HepG2 (cell line): ENCODE results near the gene NFATC3. TPM values are rescaled to one million over a fixed set of nuclear protein-coding genes. Genes with fewer than 3 reads are reported as not detected.
A peak's percentile ranks its signal among the peaks of the same experiment; 100 is the strongest.

Source experiments
- ARID2 ChIP-seq: sonication (generic); formaldehyde crosslinking; IDR thresholded peaks from 2 replicates; pipeline ENCODE4 v1.8.1; 2022; ENCODE audit warnings: mild to moderate bottlenecking, missing genetic modification reagents, borderline replicate concordance
- HNF4G ChIP-seq, 2 experiments: sonication (generic) in 1 of 2; formaldehyde crosslinking in 1 of 2; IDR thresholded peaks; 2 replicates each; pipeline versions ENCODE4 v1.4.0 to v1.6.1; 2011 to 2020; ENCODE audit warnings: borderline replicate concordance in 2 of 2, low read depth in 2 of 2, mild to moderate bottlenecking in 2 of 2, low read length in 1 of 2, missing genetic modification reagents in 1 of 2, moderate library complexity in 1 of 2
- NCOA1 ChIP-seq: sonication (generic); formaldehyde crosslinking; IDR thresholded peaks from 2 replicates; pipeline ENCODE4 v1.9.0; 2021; ENCODE audit warnings: missing genetic modification reagents
- PHF8 ChIP-seq: sonication (generic); formaldehyde crosslinking; IDR thresholded peaks from 2 replicates; pipeline ENCODE4 v1.5.0; 2020; ENCODE audit warnings: missing genetic modification reagents
- RNF2 ChIP-seq: fragments of 450-650 bp; conservative IDR thresholded peaks from 2 replicates; pipeline ENCODE4 v1.6.1; 2016; ENCODE audit warnings: low read depth
- SOX6 ChIP-seq, 2 experiments: fragments of 450-650 bp in 1 of 2; sonication (generic) in 1 of 2; formaldehyde crosslinking in 1 of 2; IDR thresholded peaks; 2 replicates each; pipeline versions ENCODE4 v1.4.0 to v1.6.1; 2017 to 2020; ENCODE audit warnings: antibody characterized with exemption in 1 of 2, mild to moderate bottlenecking in 1 of 2, missing genetic modification reagents in 1 of 2
- SSRP1 ChIP-seq: IDR thresholded peaks from 2 replicates; pipeline ENCODE4 v1.6.1; 2016; ENCODE audit warnings: control low read depth
- ZNF44 ChIP-seq: sonication (generic); formaldehyde crosslinking; IDR thresholded peaks from 2 replicates; pipeline ENCODE4 v1.5.1; 2020; ENCODE audit warnings: mild to moderate bottlenecking, missing genetic modification reagents
- ZNF572 ChIP-seq: sonication (generic); formaldehyde crosslinking; IDR thresholded peaks from 2 replicates; pipeline ENCODE4 v1.5.1; 2020; ENCODE audit warnings: mild to moderate bottlenecking, missing genetic modification reagents
- polyA plus RNA-seq, 8 experiments: library from polyadenylated mRNA; depleted of rRNA in 3 of 8; stranded (reverse) in 7 of 8; unstranded in 1 of 8; fragments of >200 nt; fragmentation: Illumina TruSeq in 4 of 8; extraction: Trizol in 4 of 8; gene quantifications; 2 replicates each; pipeline versions ENCODE4 v1.2.1 to v1.2.3, GENCODE V29; 2011 to 2016; ENCODE audit warnings: low read depth in 4 of 8, missing spikeins in 1 of 8, mixed read lengths in 1 of 8; ENCODE audit not compliant: insufficient read depth in 1 of 8
- total RNA-seq, 5 experiments: library from RNA; depleted of rRNA; stranded (reverse); fragments of >200 nt; fragmentation: Illumina TruSeq; extraction: Trizol; gene quantifications; 2 replicates each; pipeline ENCODE4 v1.2.3, GENCODE V29; 2016; ENCODE audit warnings: low read depth in 1 of 5
- TF ChIP-seq, protein P1 (sequence below): sonication (generic); formaldehyde crosslinking; conservative IDR thresholded peaks from 2 replicates; pipeline ENCODE4 v1.4.0; 2020; ENCODE audit warnings: mild to moderate bottlenecking, missing genetic modification reagents, moderate library complexity
- TF ChIP-seq, protein P2 (sequence below): sonication (generic); formaldehyde crosslinking; IDR thresholded peaks from 2 replicates; pipeline ENCODE4 v1.4.0; 2020; ENCODE audit warnings: mild to moderate bottlenecking, missing genetic modification reagents
- TF ChIP-seq, protein P3 (sequence below): IDR thresholded peaks from 2 replicates; pipeline ENCODE4 v1.6.1; 2016; ENCODE audit warnings: low read depth
- TF ChIP-seq, protein P4 (sequence below): sonication (generic); formaldehyde crosslinking; IDR thresholded peaks from 2 replicates; pipeline ENCODE4 v1.8.0; 2022; ENCODE audit warnings: mild to moderate bottlenecking, missing genetic modification reagents

Gene NFATC3
- total and polyA plus RNA-seq, 2 of the 13 experiments (the other 11 are each of a cell fraction or from before 2014, with no cell fraction given), result 52.6 to 62.7 TPM

DNA sequence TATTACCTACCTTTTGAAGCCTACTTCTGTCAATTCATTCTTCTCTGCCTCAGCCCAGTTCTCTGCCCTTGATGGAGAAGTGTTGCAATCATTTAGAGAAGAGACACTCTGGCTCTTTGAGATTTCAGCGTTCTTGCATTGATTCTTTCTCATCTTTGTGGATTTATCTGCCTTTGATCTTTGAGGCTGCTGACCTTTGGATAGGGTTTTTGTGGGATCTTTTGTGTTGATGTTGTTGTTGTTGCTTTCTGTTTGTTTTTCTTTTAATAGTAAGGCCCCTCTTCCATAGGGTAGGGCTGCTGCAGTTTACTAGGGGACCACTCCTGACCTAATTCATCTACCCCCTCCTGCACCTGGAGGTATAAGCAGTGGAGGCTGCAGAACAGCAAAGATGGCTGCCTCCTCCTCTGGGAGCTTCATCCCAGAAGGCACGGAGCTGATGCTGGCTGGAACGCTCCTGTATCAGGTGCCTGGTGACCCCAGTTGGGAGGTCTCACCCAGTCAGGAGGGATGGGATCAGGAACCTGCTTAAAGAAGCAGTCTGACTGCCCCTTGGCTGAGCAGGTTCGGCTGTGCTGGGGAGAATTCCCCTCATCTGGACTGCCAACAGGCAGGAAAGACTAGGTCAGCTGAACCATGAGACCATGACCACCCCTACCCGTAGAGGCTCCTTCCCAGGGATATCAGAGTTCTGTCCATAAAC, 28.0 kb downstream of the NFATC3 start (continued):
- TF ChIP-seq, protein P1, sequence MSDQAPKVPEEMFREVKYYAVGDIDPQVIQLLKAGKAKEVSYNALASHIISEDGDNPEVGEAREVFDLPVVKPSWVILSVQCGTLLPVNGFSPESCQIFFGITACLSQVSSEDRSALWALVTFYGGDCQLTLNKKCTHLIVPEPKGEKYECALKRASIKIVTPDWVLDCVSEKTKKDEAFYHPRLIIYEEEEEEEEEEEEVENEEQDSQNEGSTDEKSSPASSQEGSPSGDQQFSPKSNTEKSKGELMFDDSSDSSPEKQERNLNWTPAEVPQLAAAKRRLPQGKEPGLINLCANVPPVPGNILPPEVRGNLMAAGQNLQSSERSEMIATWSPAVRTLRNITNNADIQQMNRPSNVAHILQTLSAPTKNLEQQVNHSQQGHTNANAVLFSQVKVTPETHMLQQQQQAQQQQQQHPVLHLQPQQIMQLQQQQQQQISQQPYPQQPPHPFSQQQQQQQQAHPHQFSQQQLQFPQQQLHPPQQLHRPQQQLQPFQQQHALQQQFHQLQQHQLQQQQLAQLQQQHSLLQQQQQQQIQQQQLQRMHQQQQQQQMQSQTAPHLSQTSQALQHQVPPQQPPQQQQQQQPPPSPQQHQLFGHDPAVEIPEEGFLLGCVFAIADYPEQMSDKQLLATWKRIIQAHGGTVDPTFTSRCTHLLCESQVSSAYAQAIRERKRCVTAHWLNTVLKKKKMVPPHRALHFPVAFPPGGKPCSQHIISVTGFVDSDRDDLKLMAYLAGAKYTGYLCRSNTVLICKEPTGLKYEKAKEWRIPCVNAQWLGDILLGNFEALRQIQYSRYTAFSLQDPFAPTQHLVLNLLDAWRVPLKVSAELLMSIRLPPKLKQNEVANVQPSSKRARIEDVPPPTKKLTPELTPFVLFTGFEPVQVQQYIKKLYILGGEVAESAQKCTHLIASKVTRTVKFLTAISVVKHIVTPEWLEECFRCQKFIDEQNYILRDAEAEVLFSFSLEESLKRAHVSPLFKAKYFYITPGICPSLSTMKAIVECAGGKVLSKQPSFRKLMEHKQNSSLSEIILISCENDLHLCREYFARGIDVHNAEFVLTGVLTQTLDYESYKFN (CRISPR knock-in tag), result peak; percentile 99
- TF ChIP-seq NCOA1 (no peak), ZNF44 (CRISPR knock-in tag) (no peak), HNF4G (IDR thresholded peaks at IDR 0.05; ENCODE audit: borderline replicate concordance, low read depth, low read length) (peak; percentile 91), HNF4G (CRISPR knock-in tag; IDR thresholded peaks at IDR 0.05; ENCODE audit: borderline replicate concordance, low read depth) (peak; percentile 85; the same call in 1 of the 2 replicates), RNF2 (no peak), ARID2 (peak; percentile 74; the same call in 1 of the 2 replicates), ZNF572 (CRISPR knock-in tag) (no peak; the same call in 1 of the 2 replicates), PHF8 (CRISPR knock-in tag) (no peak), SOX6 (IDR thresholded peaks at IDR 0.05) (no peak), SOX6 (CRISPR knock-in tag; IDR thresholded peaks at IDR 0.05) (peak; percentile 98), SSRP1 (CRISPR knock-in tag) (peak; percentile 89; the same call in 1 of the 2 replicates)
- TF ChIP-seq, protein P2, sequence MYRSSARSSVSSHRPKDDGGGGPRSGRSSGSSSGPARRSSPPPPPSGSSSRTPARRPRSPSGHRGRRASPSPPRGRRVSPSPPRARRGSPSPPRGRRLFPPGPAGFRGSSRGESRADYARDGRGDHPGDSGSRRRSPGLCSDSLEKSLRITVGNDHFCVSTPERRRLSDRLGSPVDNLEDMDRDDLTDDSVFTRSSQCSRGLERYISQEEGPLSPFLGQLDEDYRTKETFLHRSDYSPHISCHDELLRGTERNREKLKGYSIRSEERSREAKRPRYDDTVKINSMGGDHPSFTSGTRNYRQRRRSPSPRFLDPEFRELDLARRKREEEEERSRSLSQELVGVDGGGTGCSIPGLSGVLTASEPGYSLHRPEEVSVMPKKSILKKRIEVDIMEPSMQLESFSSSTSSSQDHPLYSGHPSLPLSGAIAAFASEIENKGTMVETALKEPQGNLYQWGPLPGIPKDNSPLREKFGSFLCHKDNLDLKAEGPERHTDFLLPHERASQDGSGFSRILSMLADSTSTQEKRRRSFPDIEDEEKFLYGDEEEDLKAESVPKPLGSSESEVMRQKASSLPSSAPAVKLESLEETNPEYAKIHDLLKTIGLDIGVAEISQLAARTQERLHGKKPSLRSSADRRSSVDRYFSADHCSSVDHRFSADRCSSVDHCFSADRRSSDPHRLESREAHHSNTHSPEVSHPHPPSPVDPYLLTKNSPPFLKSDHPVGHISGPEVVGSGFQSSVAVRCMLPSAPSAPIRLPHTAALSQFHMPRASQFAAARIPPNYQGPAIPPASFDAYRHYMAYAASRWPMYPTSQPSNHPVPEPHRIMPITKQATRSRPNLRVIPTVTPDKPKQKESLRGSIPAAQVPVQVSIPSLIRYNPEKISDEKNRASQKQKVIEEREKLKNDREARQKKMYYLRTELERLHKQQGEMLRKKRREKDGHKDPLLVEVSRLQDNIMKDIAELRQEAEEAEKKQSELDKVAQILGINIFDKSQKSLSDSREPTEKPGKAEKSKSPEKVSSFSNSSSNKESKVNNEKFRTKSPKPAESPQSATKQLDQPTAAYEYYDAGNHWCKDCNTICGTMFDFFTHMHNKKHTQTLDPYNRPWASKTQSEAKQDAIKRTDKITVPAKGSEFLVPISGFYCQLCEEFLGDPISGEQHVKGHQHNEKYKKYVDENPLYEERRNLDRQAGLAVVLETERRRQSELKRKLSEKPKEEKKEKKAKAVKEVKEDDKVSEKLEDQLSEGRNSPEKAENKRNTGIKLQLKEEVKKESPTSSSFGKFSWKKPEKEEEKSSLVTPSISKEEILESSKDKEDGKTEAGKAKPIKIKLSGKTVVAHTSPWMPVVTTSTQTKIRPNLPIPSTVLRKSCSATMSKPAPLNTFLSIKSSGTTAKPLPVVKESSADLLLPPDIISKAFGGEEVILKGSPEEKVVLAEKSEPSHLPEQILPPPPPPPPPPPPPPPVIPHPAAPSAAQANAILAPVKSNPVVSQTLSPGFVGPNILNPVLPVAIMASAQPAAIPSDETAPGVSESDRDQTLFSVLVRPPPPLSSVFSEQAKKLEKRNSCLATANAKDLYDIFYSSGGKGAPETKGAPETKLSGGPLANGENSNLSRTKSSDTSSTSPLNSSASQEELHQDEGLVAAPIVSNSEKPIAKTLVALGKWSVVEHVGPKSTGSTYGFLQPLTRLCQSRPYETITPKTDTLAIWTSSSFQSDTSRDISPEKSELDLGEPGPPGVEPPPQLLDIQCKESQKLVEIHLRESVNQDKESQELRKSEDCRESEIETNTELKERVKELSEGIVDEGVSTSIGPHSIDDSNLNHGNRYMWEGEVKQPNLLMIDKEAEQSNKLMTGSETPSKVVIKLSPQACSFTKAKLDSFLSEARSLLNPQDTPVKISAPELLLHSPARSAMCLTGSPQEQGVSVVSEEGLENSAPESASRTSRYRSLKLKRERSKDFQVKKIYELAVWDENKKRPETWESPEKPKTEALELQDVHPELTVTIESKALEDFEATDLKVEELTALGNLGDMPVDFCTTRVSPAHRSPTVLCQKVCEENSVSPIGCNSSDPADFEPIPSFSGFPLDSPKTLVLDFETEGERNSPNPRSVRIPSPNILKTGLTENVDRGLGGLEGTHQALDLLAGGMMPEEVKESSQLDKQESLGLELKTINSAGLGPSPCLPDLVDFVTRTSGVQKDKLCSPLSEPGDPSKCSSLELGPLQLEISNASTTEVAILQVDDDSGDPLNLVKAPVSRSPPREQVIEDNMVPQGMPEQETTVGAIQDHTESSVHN (CRISPR knock-in tag), result 0 out of 2 replicates have a peak, but pooled peaks have one; percentile 82
- TF ChIP-seq, protein P3, sequence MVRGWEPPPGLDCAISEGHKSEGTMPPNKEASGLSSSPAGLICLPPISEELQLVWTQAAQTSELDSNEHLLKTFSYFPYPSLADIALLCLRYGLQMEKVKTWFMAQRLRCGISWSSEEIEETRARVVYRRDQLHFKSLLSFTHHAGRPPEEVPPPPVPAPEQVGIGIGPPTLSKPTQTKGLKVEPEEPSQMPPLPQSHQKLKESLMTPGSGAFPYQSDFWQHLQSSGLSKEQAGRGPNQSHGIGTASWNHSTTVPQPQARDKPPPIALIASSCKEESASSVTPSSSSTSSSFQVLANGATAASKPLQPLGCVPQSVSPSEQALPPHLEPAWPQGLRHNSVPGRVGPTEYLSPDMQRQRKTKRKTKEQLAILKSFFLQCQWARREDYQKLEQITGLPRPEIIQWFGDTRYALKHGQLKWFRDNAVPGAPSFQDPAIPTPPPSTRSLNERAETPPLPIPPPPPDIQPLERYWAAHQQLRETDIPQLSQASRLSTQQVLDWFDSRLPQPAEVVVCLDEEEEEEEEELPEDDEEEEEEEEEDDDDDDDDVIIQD (CRISPR knock-in tag), result peak; percentile 87
- TF ChIP-seq, protein P4, sequence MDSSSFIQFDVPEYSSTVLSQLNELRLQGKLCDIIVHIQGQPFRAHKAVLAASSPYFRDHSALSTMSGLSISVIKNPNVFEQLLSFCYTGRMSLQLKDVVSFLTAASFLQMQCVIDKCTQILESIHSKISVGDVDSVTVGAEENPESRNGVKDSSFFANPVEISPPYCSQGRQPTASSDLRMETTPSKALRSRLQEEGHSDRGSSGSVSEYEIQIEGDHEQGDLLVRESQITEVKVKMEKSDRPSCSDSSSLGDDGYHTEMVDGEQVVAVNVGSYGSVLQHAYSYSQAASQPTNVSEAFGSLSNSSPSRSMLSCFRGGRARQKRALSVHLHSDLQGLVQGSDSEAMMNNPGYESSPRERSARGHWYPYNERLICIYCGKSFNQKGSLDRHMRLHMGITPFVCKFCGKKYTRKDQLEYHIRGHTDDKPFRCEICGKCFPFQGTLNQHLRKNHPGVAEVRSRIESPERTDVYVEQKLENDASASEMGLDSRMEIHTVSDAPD, result no peak; the same call in 1 of the 2 replicates
